HepG2 (cell line): ENCODE measurements around the gene TSEN34. TPM values are rescaled to one million over a fixed set of nuclear protein-coding genes. Genes with fewer than 3 reads are reported as not detected.

ENCODE experiments used
- CSRNP2 ChIP-seq: sonication (generic); formaldehyde crosslinking; conservative IDR thresholded peaks from 2 replicates; pipeline ENCODE4 v1.8.0; 2022; ENCODE audit warnings: low read depth, missing genetic modification reagents
- HMG20A ChIP-seq: IDR thresholded peaks from 2 replicates; pipeline ENCODE4 v1.6.1; 2016; ENCODE audit warnings: borderline replicate concordance
- HOXD1 ChIP-seq: sonication (generic); formaldehyde crosslinking; IDR thresholded peaks from 2 replicates; pipeline ENCODE4 v1.5.0; 2020; ENCODE audit warnings: missing genetic modification reagents
- MXD1 ChIP-seq: sonication (generic); formaldehyde crosslinking; IDR thresholded peaks from 2 replicates; pipeline ENCODE4 v1.4.0; 2020; ENCODE audit warnings: mild to moderate bottlenecking, missing genetic modification reagents
- MZF1 ChIP-seq: sonication (generic); formaldehyde crosslinking; IDR thresholded peaks from 2 replicates; pipeline ENCODE4 v1.8.1; 2023; ENCODE audit warnings: mild to moderate bottlenecking, missing genetic modification reagents, borderline replicate concordance
- NPAS2 ChIP-seq: sonication (generic); formaldehyde crosslinking; IDR thresholded peaks from 2 replicates; pipeline ENCODE4 v1.8.0; 2022; ENCODE audit warnings: mild to moderate bottlenecking, missing genetic modification reagents, borderline replicate concordance
- NR1H2 ChIP-seq: sonication (generic); formaldehyde crosslinking; IDR thresholded peaks from 2 replicates; pipeline ENCODE4 v1.8.1; 2022; ENCODE audit warnings: low read depth, missing genetic modification reagents, borderline replicate concordance
- PAWR ChIP-seq: sonication (generic); formaldehyde crosslinking; IDR thresholded peaks from 2 replicates; pipeline ENCODE4 v1.4.0; 2020; ENCODE audit warnings: missing genetic modification reagents, mild to moderate bottlenecking, borderline replicate concordance
- PRDM4 ChIP-seq: sonication (generic); formaldehyde crosslinking; IDR thresholded peaks from 2 replicates; pipeline ENCODE4 v1.9.0; 2021; ENCODE audit warnings: missing genetic modification reagents, borderline replicate concordance
- RNF2 ChIP-seq: fragments of 450-650 bp; conservative IDR thresholded peaks from 2 replicates; pipeline ENCODE4 v1.6.1; 2016; ENCODE audit warnings: low read depth
- SALL1 ChIP-seq: sonication (generic); formaldehyde crosslinking; IDR thresholded peaks from 2 replicates; pipeline ENCODE4 v1.8.0; 2022; ENCODE audit warnings: mild to moderate bottlenecking, missing genetic modification reagents
- SETDB1 ChIP-seq: sonication (generic); formaldehyde crosslinking; IDR thresholded peaks from 2 replicates; pipeline ENCODE4 v1.5.1; 2020; ENCODE audit warnings: missing genetic modification reagents, mild to moderate bottlenecking, borderline replicate concordance
- SOX5 ChIP-seq: IDR thresholded peaks from 2 replicates; pipeline ENCODE4 v1.6.1; 2016; ENCODE audit warnings: borderline replicate concordance
- TRIM22 ChIP-seq: fragments of 450-650 bp; IDR thresholded peaks from 2 replicates; pipeline ENCODE4 v1.6.1; 2017
- ZFAT ChIP-seq: sonication (generic); formaldehyde crosslinking; conservative IDR thresholded peaks from 2 replicates; pipeline ENCODE4 v1.8.1; 2023; ENCODE audit warnings: missing genetic modification reagents, inconsistent platforms
- ZMYM3 ChIP-seq: sonication (generic); formaldehyde crosslinking; IDR thresholded peaks from 2 replicates; pipeline ENCODE4 v1.5.1; 2020; ENCODE audit warnings: mild to moderate bottlenecking, missing genetic modification reagents
- ZNF138 ChIP-seq: sonication (generic); formaldehyde crosslinking; IDR thresholded peaks from 2 replicates; pipeline ENCODE4 v1.5.0; 2020; ENCODE audit warnings: mild to moderate bottlenecking, low read depth, missing genetic modification reagents
- ZNF143 ChIP-seq: sonication (generic); formaldehyde crosslinking; IDR thresholded peaks from 2 replicates; pipeline ENCODE4 v1.4.0; 2020; ENCODE audit warnings: missing genetic modification reagents
- ZNF234 ChIP-seq: sonication (generic); formaldehyde crosslinking; conservative IDR thresholded peaks from 2 replicates; pipeline ENCODE4 v1.5.1; 2020; ENCODE audit warnings: mild to moderate bottlenecking, missing genetic modification reagents
- ZNF431 ChIP-seq: sonication (generic); formaldehyde crosslinking; IDR thresholded peaks from 2 replicates; pipeline ENCODE4 v1.9.0; 2022; ENCODE audit warnings: missing genetic modification reagents, low read depth, mild to moderate bottlenecking, borderline replicate concordance
- ZNF576 ChIP-seq: sonication (generic); formaldehyde crosslinking; IDR thresholded peaks from 2 replicates; pipeline ENCODE4 v1.4.0; 2020; ENCODE audit warnings: mild to moderate bottlenecking, missing genetic modification reagents
- ZNF891 ChIP-seq: sonication (generic); formaldehyde crosslinking; IDR thresholded peaks from 2 replicates; pipeline ENCODE4 v1.5.0; 2020; ENCODE audit warnings: mild to moderate bottlenecking, missing genetic modification reagents
- ZSCAN9 ChIP-seq: IDR thresholded peaks from 2 replicates; pipeline ENCODE4 v1.6.1; 2016; ENCODE audit warnings: borderline replicate concordance
- polyA plus RNA-seq, 8 experiments: library from polyadenylated mRNA; depleted of rRNA in 3 of 8; stranded (reverse) in 7 of 8; unstranded in 1 of 8; fragments of >200 nt; fragmentation: Illumina TruSeq in 4 of 8; extraction: Trizol in 4 of 8; gene quantifications; 2 replicates each; pipeline versions ENCODE4 v1.2.1 to v1.2.3, GENCODE V29; 2011 to 2016; ENCODE audit warnings: low read depth in 4 of 8, missing spikeins in 1 of 8, mixed read lengths in 1 of 8; ENCODE audit not compliant: insufficient read depth in 1 of 8
- total RNA-seq, 5 experiments: library from RNA; depleted of rRNA; stranded (reverse); fragments of >200 nt; fragmentation: Illumina TruSeq; extraction: Trizol; gene quantifications; 2 replicates each; pipeline ENCODE4 v1.2.3, GENCODE V29; 2016; ENCODE audit warnings: low read depth in 1 of 5

Gene TSEN34
- total and polyA plus RNA-seq, 2 of the 13 experiments (the other 11 are each of a cell fraction or from before 2014, with no cell fraction given) = 55.1 to 65.4 TPM

GRCh38 chr19:54207983-54208783 is 17.1 kb downstream of the TSEN34 start (continued):
- TF ChIP-seq ZNF891 (CRISPR knock-in tag) (no peak), HMG20A (CRISPR knock-in tag) (0 out of 2 replicates have a peak, but pooled peaks have one; percentile 17), PAWR (CRISPR knock-in tag) (no peak), HOXD1 (CRISPR knock-in tag) (no peak), NR1H2 (CRISPR knock-in tag) (no peak), TRIM22 (no peak), RNF2 (no peak), SOX5 (0 out of 2 replicates have a peak, but pooled peaks have one; percentile 32), MZF1 (no peak), MXD1 (no peak), ZNF138 (CRISPR knock-in tag) (no peak), CSRNP2 (CRISPR knock-in tag) (no peak), ZNF234 (CRISPR knock-in tag) (no peak), NPAS2 (no peak), ZSCAN9 (CRISPR knock-in tag) (no peak), ZFAT (CRISPR knock-in tag) (no peak), SALL1 (CRISPR knock-in tag) (peak; percentile 37; the same call in 1 of the 2 replicates), ZMYM3 (CRISPR knock-in tag) (no peak), SETDB1 (CRISPR knock-in tag) (no peak), ZNF143 (CRISPR knock-in tag) (no peak), PRDM4 (CRISPR knock-in tag) (no peak), ZNF431 (no peak), ZNF576 (CRISPR knock-in tag) (no peak)
